HepG2 (cell line): ENCODE results near the gene DDX1.

ENCODE experiments used
- ATF1 ChIP-seq: IDR thresholded peaks from 2 replicates; pipeline ENCODE4 v1.6.1; 2016; ENCODE audit warnings: mild to moderate bottlenecking, control low read depth
- ATRX ChIP-seq: sonication (generic); formaldehyde crosslinking; IDR thresholded peaks from 2 replicates; pipeline ENCODE4 v1.4.0; 2020; ENCODE audit warnings: missing genetic modification reagents, borderline replicate concordance
- EP300 ChIP-seq, 3 experiments: sonication (generic) in 1 of 3; formaldehyde crosslinking in 1 of 3; IDR thresholded peaks; 2 replicates each; pipeline versions ENCODE4 v1.5.1 to v1.6.1; 2011 to 2020; ENCODE audit warnings: low read depth in 2 of 3, low read length in 2 of 3, borderline replicate concordance in 1 of 3, improper control_type of control experiment in 1 of 3, mild to moderate bottlenecking in 1 of 3, missing genetic modification reagents in 1 of 3, moderate library complexity in 1 of 3
- TARDBP ChIP-seq: sonication (generic); formaldehyde crosslinking; IDR thresholded peaks from 2 replicates; pipeline ENCODE4 v1.8.0; 2022; ENCODE audit warnings: mild to moderate bottlenecking, missing genetic modification reagents
- TF ChIP-seq, protein P1 (sequence below), 2 experiments: sonication (generic) in 1 of 2; formaldehyde crosslinking in 1 of 2; IDR thresholded peaks; 2 replicates each; pipeline versions ENCODE4 v1.5.1 to v1.6.1; 2011 to 2020; ENCODE audit warnings: borderline replicate concordance in 1 of 2, low read depth in 1 of 2, low read length in 1 of 2, mild to moderate bottlenecking in 1 of 2, missing genetic modification reagents in 1 of 2, moderate library complexity in 1 of 2

- TF ChIP-seq EP300 (IDR thresholded peaks at IDR 0.05; ENCODE audit: low read depth in 2 of 2, low read length in 2 of 2) (no peak), EP300 (CRISPR knock-in tag; IDR thresholded peaks at IDR 0.05; ENCODE audit: borderline replicate concordance) (no peak), TARDBP (CRISPR knock-in tag) (no peak), ATRX (CRISPR knock-in tag) (no peak), ATF1 (CRISPR knock-in tag) (no peak)
- TF ChIP-seq, protein P1, sequence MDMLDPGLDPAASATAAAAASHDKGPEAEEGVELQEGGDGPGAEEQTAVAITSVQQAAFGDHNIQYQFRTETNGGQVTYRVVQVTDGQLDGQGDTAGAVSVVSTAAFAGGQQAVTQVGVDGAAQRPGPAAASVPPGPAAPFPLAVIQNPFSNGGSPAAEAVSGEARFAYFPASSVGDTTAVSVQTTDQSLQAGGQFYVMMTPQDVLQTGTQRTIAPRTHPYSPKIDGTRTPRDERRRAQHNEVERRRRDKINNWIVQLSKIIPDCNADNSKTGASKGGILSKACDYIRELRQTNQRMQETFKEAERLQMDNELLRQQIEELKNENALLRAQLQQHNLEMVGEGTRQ (IDR thresholded peaks at IDR 0.05; ENCODE audit: low read depth, low read length), result no peak
- TF ChIP-seq, protein P1 (CRISPR knock-in tag; IDR thresholded peaks at IDR 0.05; ENCODE audit: borderline replicate concordance), result no peak
These were observed 18.8 kb downstream of the DDX1 start for GRCh38 chr2:15610430-15610952.
